Measurements from ENCODE around the gene TYSND1.
"Not testable (repeated sequence)": the region's sequence is repeated elsewhere in the genome, so short reads cannot be mapped to it uniquely, and the experiment has no call there.

Gene TYSND1

GRCh38 chr10:70109064-70109729 lies 37.3 kb downstream of the TYSND1 start:
- no peak for DNase-seq (ENCODE audit: low read depth)

GRCh38 chr10:70106958-70107791 lies 39.3 kb downstream of the TYSND1 start:
- DNase-seq (ENCODE audit: low read depth): no peak

- no peak for DNase-seq (ENCODE audit: low read depth)
Measured at GRCh38 chr10:70101668-70102067, 44.8 kb downstream of the TYSND1 start.

- DNase-seq (ENCODE audit: low read depth): not testable (repeated sequence)
Measured at GRCh38 chr10:70101068-70101562, 45.4 kb downstream of the TYSND1 start.

GRCh38 chr10:70098271-70098670 lies 48.2 kb downstream of the TYSND1 start:
- no peak for DNase-seq (ENCODE audit: low read depth)

- DNase-seq (ENCODE audit: low read depth): no peak
Measured at GRCh38 chr10:70097459-70097858, 49.0 kb downstream of the TYSND1 start.

- DNase-seq (ENCODE audit: low read depth): no peak
Measured at GRCh38 chr10:70096705-70097420, 49.6 kb downstream of the TYSND1 start.

- DNase-seq (ENCODE audit: low read depth): no peak
Measured at GRCh38 chr10:70096016-70096704, 50.3 kb downstream of the TYSND1 start.

GRCh38 chr10:70094250-70094649 lies 52.2 kb downstream of the TYSND1 start:
- DNase-seq (ENCODE audit: low read depth): no peak

GRCh38 chr10:70093335-70093944 lies 53.1 kb downstream of the TYSND1 start:
- DNase-seq (ENCODE audit: low read depth): no peak

- DNase-seq (ENCODE audit: low read depth): no peak
Measured at GRCh38 chr10:70092389-70092718, 54.1 kb downstream of the TYSND1 start.

GRCh38 chr10:70090951-70091350 lies 55.5 kb downstream of the TYSND1 start:
- DNase-seq (ENCODE audit: low read depth): no peak

GRCh38 chr10:70090013-70090412 lies 56.5 kb downstream of the TYSND1 start:
- DNase-seq (ENCODE audit: low read depth): no peak

GRCh38 chr10:70088308-70088698 lies 58.2 kb downstream of the TYSND1 start:
- DNase-seq (ENCODE audit: low read depth): no peak

Measured in T follicular helper cell (primary cell).